H9 (cell line): ENCODE results near the gene GGCT. TPM values are rescaled to one million over a fixed set of nuclear protein-coding genes. Genes with fewer than 3 reads are reported as not detected.

Experiments used
- DNase-seq: peaks from one replicate; pipeline ENCODE4 v3.0.0-alpha.2; 2017
- H2AFZ ChIP-seq: one replicate; pipeline ENCODE4 v1.6.1; 2013; ENCODE audit warnings: mild to moderate bottlenecking, low read length, control low read depth, moderate library complexity
- H2AK5ac ChIP-seq: 2 replicates; pipeline ENCODE4 v1.6.1; 2013; ENCODE audit warnings: low read length, control low read depth, mixed read lengths; ENCODE audit not compliant: insufficient read length
- H2BK120ac ChIP-seq: one replicate; pipeline ENCODE4 v1.6.1; 2013; ENCODE audit warnings: low read depth, mild to moderate bottlenecking, low read length, control low read depth, inconsistent platforms; ENCODE audit not compliant: poor library complexity, severe bottlenecking
- H2BK12ac ChIP-seq: 2 replicates; pipeline ENCODE4 v1.6.1; 2013; ENCODE audit warnings: low read length, control low read depth, mixed read lengths, low read depth; ENCODE audit not compliant: insufficient read length
- H2BK15ac ChIP-seq: 2 replicates; pipeline ENCODE4 v1.6.1; 2013; ENCODE audit warnings: low read depth, low read length, control low read depth
- H2BK20ac ChIP-seq: one replicate; pipeline ENCODE4 v1.6.1; 2013; ENCODE audit warnings: low read depth, mild to moderate bottlenecking, low read length, control low read depth, inconsistent platforms; ENCODE audit not compliant: poor library complexity, severe bottlenecking
- H2BK5ac ChIP-seq: 2 replicates; pipeline ENCODE4 v1.6.1; 2013; ENCODE audit warnings: low read length, control low read depth, mixed read lengths; ENCODE audit not compliant: insufficient read length
- H3K14ac ChIP-seq: 2 replicates; pipeline ENCODE4 v1.6.1; 2013; ENCODE audit warnings: low read length, control low read depth; ENCODE audit not compliant: insufficient read depth
- H3K18ac ChIP-seq: 2 replicates; pipeline ENCODE4 v1.6.1; 2013; ENCODE audit warnings: low read depth, mild to moderate bottlenecking, mixed read lengths, low read length, control low read depth; ENCODE audit not compliant: insufficient read length
- H3K23ac ChIP-seq: 2 replicates; pipeline ENCODE4 v1.6.1; 2013; ENCODE audit warnings: low read length, control low read depth, mixed read lengths, low read depth; ENCODE audit not compliant: insufficient read length
- H3K23me2 ChIP-seq: 2 replicates; pipeline ENCODE4 v1.6.1; 2013; ENCODE audit warnings: low read depth, mild to moderate bottlenecking, mixed read lengths, low read length, control low read depth; ENCODE audit not compliant: insufficient read length, poor library complexity, severe bottlenecking
- H3K27ac ChIP-seq: 2 replicates; pipeline ENCODE4 v1.5.1; 2013; ENCODE audit warnings: low read length, control low read depth, mixed read lengths, low read depth; ENCODE audit not compliant: insufficient read length
- H3K27me3 ChIP-seq: 2 replicates; pipeline ENCODE4 v1.6.1; 2013; ENCODE audit warnings: low read length, control low read depth, inconsistent platforms; ENCODE audit not compliant: insufficient read depth
- H3K4ac ChIP-seq: 2 replicates; pipeline ENCODE4 v1.6.1; 2013; ENCODE audit warnings: low read depth, mild to moderate bottlenecking, control low read depth, inconsistent platforms, low read length, moderate library complexity
- H3K4me1 ChIP-seq: 2 replicates; pipeline ENCODE4 v1.6.1; 2013; ENCODE audit warnings: low read length, control low read depth, inconsistent platforms; ENCODE audit not compliant: insufficient read depth
- H3K4me2 ChIP-seq: 2 replicates; pipeline ENCODE4 v1.6.1; 2013; ENCODE audit warnings: low read length, control low read depth, mixed read lengths; ENCODE audit not compliant: insufficient read length, insufficient read depth
- H3K56ac ChIP-seq: 2 replicates; pipeline ENCODE4 v1.6.1; 2013; ENCODE audit warnings: low read depth, mild to moderate bottlenecking, mixed read lengths, low read length, control low read depth; ENCODE audit not compliant: insufficient read length
- H3K79me1 ChIP-seq: 2 replicates; pipeline ENCODE4 v1.6.1; 2013; ENCODE audit warnings: low read depth, mild to moderate bottlenecking, moderate library complexity, low read length, control low read depth, inconsistent platforms; ENCODE audit not compliant: insufficient read depth, poor library complexity, severe bottlenecking
- H3K79me2 ChIP-seq: 2 replicates; pipeline ENCODE4 v1.6.1; 2013; ENCODE audit warnings: low read length, control low read depth, inconsistent platforms; ENCODE audit not compliant: insufficient read depth
- H3K9ac ChIP-seq: 2 replicates; pipeline ENCODE4 v1.6.1; 2013; ENCODE audit warnings: low read length, control low read depth, mixed read lengths; ENCODE audit not compliant: insufficient read length; ENCODE audit errors: extremely low read depth
- H3K9me3 ChIP-seq: one replicate; pipeline ENCODE4 v1.6.1; 2013; ENCODE audit warnings: low read depth, low read length, inconsistent platforms; ENCODE audit not compliant: control insufficient read depth
- H3T11ph ChIP-seq: one replicate; pipeline ENCODE4 v1.6.1; 2013; ENCODE audit warnings: mild to moderate bottlenecking, low read length, control low read depth, inconsistent platforms
- H4K20me1 ChIP-seq: one replicate; pipeline ENCODE4 v1.6.1; 2013; ENCODE audit not compliant: control insufficient read depth, insufficient read length, insufficient read depth
- H4K5ac ChIP-seq: 2 replicates; pipeline ENCODE4 v1.6.1; 2013; ENCODE audit warnings: low read depth, mild to moderate bottlenecking, mixed read lengths, low read length, control low read depth; ENCODE audit not compliant: insufficient read length
- H4K8ac ChIP-seq: replicated peaks from 2 replicates; pipeline ENCODE4 v1.6.1; 2013; ENCODE audit warnings: low read length, control low read depth, mixed read lengths, low read depth; ENCODE audit not compliant: insufficient read length
- H4K91ac ChIP-seq: 2 replicates; pipeline ENCODE4 v1.6.1; 2013; ENCODE audit warnings: low read depth, mild to moderate bottlenecking, moderate library complexity, mixed read lengths, low read length, control low read depth; ENCODE audit not compliant: insufficient read length
- H3K27ac Mint-ChIP-seq, 3 experiments: 2 replicates in 2 of 3; 3 replicates in 1 of 3; pipeline ENCODE4 v1.8.0; 2020 to 2021; ENCODE audit warnings: mixed read lengths in 3 of 3, mild to moderate bottlenecking in 1 of 3, moderate library complexity in 1 of 3
- H3K27me3 Mint-ChIP-seq: 2 replicates; pipeline ENCODE4 v1.8.0; 2021; ENCODE audit warnings: low read depth, mild to moderate bottlenecking, moderate library complexity, mixed read lengths
- H3K36me3 Mint-ChIP-seq, 3 experiments: 2 replicates in 2 of 3; 3 replicates in 1 of 3; pipeline ENCODE4 v1.8.0; 2020 to 2021; ENCODE audit warnings: low read depth in 3 of 3, mixed read lengths in 3 of 3; ENCODE audit not compliant: insufficient read depth in 1 of 3
- H3K4me1 Mint-ChIP-seq, 2 experiments: 2 replicates each; pipeline ENCODE4 v1.8.0; 2020; ENCODE audit warnings: mixed read lengths in 2 of 2
- H3K4me3 Mint-ChIP-seq, 2 experiments: 2 replicates in 1 of 2; 3 replicates in 1 of 2; pipeline ENCODE4 v1.8.0; 2020 to 2021; ENCODE audit warnings: mild to moderate bottlenecking in 2 of 2, mixed read lengths in 2 of 2, moderate library complexity in 1 of 2
- H3K9me3 Mint-ChIP-seq, 2 experiments: 2 replicates in 1 of 2; 3 replicates in 1 of 2; pipeline ENCODE4 v1.8.0; 2020; ENCODE audit warnings: mild to moderate bottlenecking in 2 of 2, mixed read lengths in 2 of 2, moderate library complexity in 1 of 2
- CTCF ChIP-seq: fragments of 200-600 bp; sonication (generic); conservative IDR thresholded peaks from 3 replicates; pipeline ENCODE4 v1.8.0; 2021; ENCODE audit warnings: antibody characterized with exemption, mild to moderate bottlenecking
- WGBS: extraction: QIAGEN DNeasy Blood & Tissue Kit; methylation state at CpG from one replicate; pipeline ENCODE4 v1.1.7; 2013; ENCODE audit warnings: missing lambda C conversion rate, low lambda C conversion rate, mixed read lengths; ENCODE audit not compliant: insufficient read length; ENCODE audit errors: extremely low coverage; 5-methylcytosine and 5-hydroxymethylcytosine counted together
- total RNA-seq: library from RNA; stranded (reverse); gene quantifications from 2 replicates; pipeline ENCODE4 v1.2.1, GENCODE V29; 2021

Gene GGCT
- total RNA-seq, 1 experiment from 2014 or later, result 84.9 TPM

- Histone ChIP-seq H2BK120ac (no peak overlapping the region), H2BK12ac (no peak overlapping the region), H4K20me1 (no peaks in the 10 kb centered on the region), H4K8ac (no peak overlapping the region), H3T11ph (no peak overlapping the region), H3K9ac (no peak overlapping the region), H3K56ac (no peak overlapping the region), H2AK5ac (no peak overlapping the region), H3K23me2 (peaks cover 11% of the 10 kb centered on the region), H3K27me3 (no peaks in the 10 kb centered on the region), H2BK20ac (no peak overlapping the region), H2BK15ac (no peak overlapping the region), H3K4me1 (no peaks in the 10 kb centered on the region), H3K23ac (no peak overlapping the region), H3K9me3 (no peaks in the 10 kb centered on the region), H3K14ac (no peak overlapping the region), H3K27ac (no peak overlapping the region), H3K4me2 (no peak overlapping the region), H3K79me1 (no peaks in the 10 kb centered on the region), H2BK5ac (no peak overlapping the region), H3K4ac (no peak overlapping the region), H4K91ac (no peak overlapping the region), H2AFZ (no peak overlapping the region), H3K79me2 (no peaks in the 10 kb centered on the region), H3K18ac (no peak overlapping the region), H4K5ac (no peak overlapping the region)
- DNase-seq, result no peak
- Mint-ChIP-seq H3K36me3 (no peaks in the 10 kb centered on the region; a peak in 2 of 7 replicates), H3K27ac (no peak overlapping the region), H3K4me1 (peaks cover 11% of the 10 kb centered on the region in 2 experiments), H3K4me3 (no peak overlapping the region), H3K9me3 (no peaks in the 10 kb centered on the region), H3K27me3 (peaks cover 22% of the 10 kb centered on the region)
- WGBS, result no CpG with 5 or more reads among the region's 2 CpGs
- TF ChIP-seq CTCF, result no peak
These were observed 29.7 kb downstream of the GGCT start for GRCh38 chr7:30474893-30475292.
